A549 (cell line): Measurements from ENCODE around the gene B3GAT1. TPM values are rescaled to one million over a fixed set of nuclear protein-coding genes. Genes with fewer than 3 reads are reported as not detected.

ENCODE experiments used
- ATAC-seq, 2 experiments: fragments of 200-7000 bp in 1 of 2; fragments of >200 bp in 1 of 2; cut with Nextera tagmentation in 1 of 2; cut with Tn5 transposase in 1 of 2; 3 replicates each; pipeline versions ENCODE4 v1.8.0 to v1.9.1; 2018 to 2020; ENCODE audit warnings: mild to moderate bottlenecking in 1 of 2, moderate library complexity in 1 of 2
- CTCF ChIA-PET: fragments of 300-600 bp; sonication (Branson Sonifier 250); formaldehyde crosslinking; extraction: SDS; loops from one replicate; lab custom pipeline; 2021; ENCODE audit warnings: antibody characterized with exemption, inconsistent platforms; lab: Yijun Ruan, JAX
- POLR2A ChIA-PET: fragments of 350-600 bp; formaldehyde crosslinking; extraction: SDS; loops from one replicate; lab custom pipeline; 2021; ENCODE audit warnings: antibody characterized with exemption, inconsistent platforms; lab: Yijun Ruan, JAX
- DNase-seq, 2 experiments: peaks; one replicate each; pipeline versions ENCODE4 v3.0.0 to v3.0.0-alpha.2; 2011 to 2016; ENCODE audit warnings: low read depth in 1 of 2, low spot score in 1 of 2
- FAIRE-seq: peaks from 2 replicates; lab custom pipeline; 2011; peaks lifted over from hg19 to GRCh38; lab: Jason Lieb, UNC
- H3K27ac ChIP-seq, 2 experiments: fragments of >200 bp; sonication (Bioruptor Twin); formaldehyde crosslinking; 3 replicates each; pipeline ENCODE4 v1.5.1; 2016 to 2017
- H3K4me1 ChIP-seq: fragments of >200 bp; sonication (Bioruptor Twin); formaldehyde crosslinking; 3 replicates; pipeline ENCODE4 v1.6.1; 2016
- H3K4me2 ChIP-seq: fragments of >200 bp; sonication (Bioruptor Twin); formaldehyde crosslinking; 3 replicates; pipeline ENCODE4 v1.6.1; 2016
- H3K4me3 ChIP-seq: fragments of >200 bp; sonication (Bioruptor Twin); formaldehyde crosslinking; 3 replicates; pipeline ENCODE4 v1.5.1; 2016
- H3K9me3 ChIP-seq: fragments of >200 bp; sonication (Bioruptor Twin); formaldehyde crosslinking; 3 replicates; pipeline ENCODE4 v1.6.1; 2016
- BHLHE40 ChIP-seq: IDR thresholded peaks from 2 replicates; pipeline ENCODE4 v1.6.1; 2012; ENCODE audit warnings: low read depth, low read length, inconsistent platforms
- CBX2 ChIP-seq: fragments of 200-600 bp; sonication (generic); IDR thresholded peaks from 2 replicates; pipeline ENCODE4 v1.6.1; 2016; ENCODE audit warnings: low read depth, mild to moderate bottlenecking, borderline replicate concordance
- CHD4 ChIP-seq: fragments of 200-600 bp; sonication (generic); IDR thresholded peaks from 2 replicates; pipeline ENCODE4 v1.6.1; 2016; ENCODE audit warnings: antibody characterized with exemption, mild to moderate bottlenecking, borderline replicate concordance
- EHF ChIP-seq: fragments of 250-450 bp; sonication (Bioruptor Pico); IDR thresholded peaks from 2 replicates; pipeline ENCODE4 v1.5.0; 2020; ENCODE audit warnings: mild to moderate bottlenecking
- ESRRA ChIP-seq: fragments of 150-350 bp; IDR thresholded peaks from 2 replicates; pipeline ENCODE4 v1.6.1; 2014; ENCODE audit warnings: mild to moderate bottlenecking, low read length, borderline replicate concordance
- HES2 ChIP-seq: fragments of >200 bp; sonication (Bioruptor Twin); formaldehyde crosslinking; IDR thresholded peaks from 2 replicates; pipeline ENCODE4 v1.6.1; 2016
- HMGXB4 ChIP-seq: fragments of 250-450 bp; sonication (Bioruptor Pico); IDR thresholded peaks from 2 replicates; pipeline ENCODE4 v1.5.0; 2021; ENCODE audit warnings: mild to moderate bottlenecking, moderate library complexity, borderline replicate concordance
- JUNB ChIP-seq: fragments of >200 bp; sonication (Bioruptor Twin); formaldehyde crosslinking; IDR thresholded peaks from 2 replicates; pipeline ENCODE4 v1.6.1; 2016
- KDM5A ChIP-seq: fragments of 200-600 bp; sonication (generic); IDR thresholded peaks from 2 replicates; pipeline ENCODE4 v1.6.1; 2016; ENCODE audit warnings: antibody characterized with exemption, mild to moderate bottlenecking
- MAX ChIP-seq: IDR thresholded peaks from 2 replicates; pipeline ENCODE4 v1.6.1; 2012
- PHF8 ChIP-seq: fragments of 200-600 bp; sonication (generic); IDR thresholded peaks from 2 replicates; pipeline ENCODE4 v1.6.1; 2016; ENCODE audit warnings: low read depth, mild to moderate bottlenecking, antibody characterized with exemption, moderate library complexity, borderline replicate concordance
- REST ChIP-seq: fragments of 200-600 bp; sonication (generic); IDR thresholded peaks from 2 replicates; pipeline ENCODE4 v1.6.1; 2016; ENCODE audit warnings: antibody characterized with exemption, mild to moderate bottlenecking, moderate library complexity
- RNF2 ChIP-seq: fragments of 200-600 bp; sonication (generic); IDR thresholded peaks from 2 replicates; pipeline ENCODE4 v1.6.1; 2016; ENCODE audit warnings: low read depth, mild to moderate bottlenecking, antibody characterized with exemption, moderate library complexity, borderline replicate concordance
- TFCP2L1 ChIP-seq: fragments of 250-450 bp; sonication (Bioruptor Pico); IDR thresholded peaks from 2 replicates; pipeline ENCODE4 v1.5.0; 2021; ENCODE audit warnings: mild to moderate bottlenecking
- TP53 ChIP-seq: fragments of 250-450 bp; sonication (Bioruptor Pico); IDR thresholded peaks from 2 replicates; pipeline ENCODE4 v1.5.0; 2021; ENCODE audit warnings: mild to moderate bottlenecking, moderate library complexity
- WGBS: methylation state at CpG from one replicate; pipeline ENCODE4 v1.1.6; 2017; ENCODE audit errors: missing lambda C conversion rate; 5-methylcytosine and 5-hydroxymethylcytosine counted together
- polyA plus RNA-seq, 4 experiments: library from polyadenylated mRNA; depleted of rRNA in 3 of 4; stranded (reverse); fragments of >200 nt; fragmentation: RNase III in 1 of 4; extraction: RNeasy Plus Mini Kit Qiagen cat#74134 plus additional on column Dnase treatment in 1 of 4; gene quantifications; 2 replicates in 3 of 4; 3 replicates in 1 of 4; pipeline ENCODE4 v1.2.3, GENCODE V29; 2011 to 2017

Gene B3GAT1
- polyA plus RNA-seq, 2 of the 4 experiments (the other 2 are of a cell fraction), result not detected

GRCh38 chr11:134374891-134375550 lies 37.0 kb downstream of the B3GAT1 start (continued):
- no peak for TF ChIP-seq REST

GRCh38 chr11:134374171-134374570 lies 37.9 kb downstream of the B3GAT1 start:
- POLR2A ChIA-PET, result no interaction called here
- DNase-seq (no peak), FAIRE-seq (no peak), ATAC-seq (no peak)
- WGBS, result 69% methylated on average over 6 of the region's 9 CpGs
- no peaks in the 10 kb centered on the region for H3K9me3 ChIP-seq
- H3K4me1 ChIP-seq, result no peaks in the 10 kb centered on the region
- H3K4me2 ChIP-seq, result no peak overlapping the region
- TF ChIP-seq EHF (CRISPR knock-in tag), result no peak
- TF ChIP-seq HMGXB4, result no peak
- TF ChIP-seq TP53, result no peak
- TF ChIP-seq ESRRA, result no peak
- TF ChIP-seq CBX2, result no peak
- no peak for TF ChIP-seq MAX
- no peak for TF ChIP-seq PHF8
- TF ChIP-seq TFCP2L1 (CRISPR knock-in tag), result no peak
- TF ChIP-seq REST, result no peak
- no peak for TF ChIP-seq HES2
- no peak for TF ChIP-seq CHD4
- no peak for TF ChIP-seq JUNB
- TF ChIP-seq BHLHE40, result no peak
- no peak for TF ChIP-seq KDM5A
- TF ChIP-seq RNF2, result no peak
- H3K4me3 ChIP-seq, result no peak overlapping the region
- CTCF ChIA-PET, result no interaction called here
- no peak overlapping the region for H3K27ac ChIP-seq
